Cardiac fibroblast (primary cell): Measurements from ENCODE around the gene DIP2C.

Experiments
- DNase-seq, 2 donors: peaks; one replicate each; pipeline versions ENCODE4 v3.0.0 to v3.0.0-alpha.2; 2010; ENCODE audit warnings: low read depth in 2 of 2
- H3K4me3 ChIP-seq, 2 donors: replicated peaks in 1 of 2; 1 replicate in 1 of 2; 2 replicates in 1 of 2; pipeline ENCODE4 v1.5.1; 2011; ENCODE audit warnings: low read depth in 2 of 2, low read length in 2 of 2, mild to moderate bottlenecking in 2 of 2, moderate library complexity in 1 of 2
- CTCF ChIP-seq: IDR thresholded peaks from one replicate; pipeline ENCODE4 v1.5.1; 2011; ENCODE audit warnings: low read depth, mild to moderate bottlenecking, low read length, inconsistent platforms

The DIP2C gene

GRCh38 chr10:560314-560992 lies 129.0 kb downstream of the DIP2C start:
- no peak overlapping the region for H3K4me3 ChIP-seq
- no peak for TF ChIP-seq CTCF
- no peak for DNase-seq

GRCh38 chr10:559767-560047 lies 129.8 kb downstream of the DIP2C start:
- no peak for TF ChIP-seq CTCF
- DNase-seq, result no peak
- H3K4me3 ChIP-seq, result no peak overlapping the region

- no peak overlapping the region for H3K4me3 ChIP-seq
- TF ChIP-seq CTCF, result no peak
- no peak for DNase-seq
Observed at GRCh38 chr10:558891-559766, 130.3 kb downstream of the DIP2C start.

- DNase-seq, result no peak
- H3K4me3 ChIP-seq, result no peak overlapping the region
- TF ChIP-seq CTCF, result no peak
Observed at GRCh38 chr10:558364-558763, 131.1 kb downstream of the DIP2C start.

- no peak for TF ChIP-seq CTCF
- no peak overlapping the region for H3K4me3 ChIP-seq
- peak in 1 of 2 donors; percentile 36 for DNase-seq
Observed at GRCh38 chr10:557792-558328, 131.6 kb downstream of the DIP2C start.

GRCh38 chr10:556971-557637 lies 132.4 kb downstream of the DIP2C start:
- H3K4me3 ChIP-seq, result no peak overlapping the region
- DNase-seq, result no peak
- no peak for TF ChIP-seq CTCF
